AG04450 (cell line): Measurements from ENCODE around the gene SEC63. TPM values are rescaled to one million over a fixed set of nuclear protein-coding genes. Genes with fewer than 3 reads are reported as not detected.
A peak's percentile ranks its signal among the peaks of the same experiment; 100 is the strongest.
"Not testable (repeated sequence)": the region's sequence is repeated elsewhere in the genome, so short reads cannot be mapped to it uniquely, and the experiment has no call there.

Experiments
- CTCF ChIA-PET: fragments of 300-600, 350-600 bp; formaldehyde crosslinking; extraction: SDS; loops from one replicate; lab custom pipeline; 2022; ENCODE audit warnings: antibody characterized with exemption, inconsistent platforms; lab: Charles Lee
- POLR2A ChIA-PET: fragments of 350-600 bp; formaldehyde crosslinking; extraction: SDS; loops from one replicate; lab custom pipeline; 2021; ENCODE audit warnings: antibody characterized with exemption, inconsistent platforms; lab: Yijun Ruan, JAX
- DNase-seq: peaks from one replicate; pipeline ENCODE4 v3.0.0-alpha.2; 2011; ENCODE audit warnings: low read depth, low spot score
- H3K27ac ChIP-seq: one replicate; pipeline ENCODE4 v1.5.1; 2012; ENCODE audit warnings: low read depth, low read length, control low read depth
- H3K27me3 ChIP-seq: one replicate; pipeline ENCODE4 v1.6.0; 2012; ENCODE audit warnings: low read length; ENCODE audit not compliant: control insufficient read depth, insufficient read depth
- H3K4me3 ChIP-seq: 2 replicates; pipeline ENCODE4 v1.5.1; 2011; ENCODE audit warnings: mild to moderate bottlenecking, low read depth, low read length, control low read depth
- H3K9me3 ChIP-seq: 2 replicates; pipeline ENCODE4 v1.5.1; 2012; ENCODE audit warnings: low read length; ENCODE audit not compliant: control insufficient read depth, insufficient read depth
- polyA plus RNA-seq: library from polyadenylated mRNA; depleted of rRNA; stranded (reverse); fragments of >200 nt; gene quantifications from 2 replicates; pipeline ENCODE4 v1.2.3, GENCODE V29; 2011
- TF ChIP-seq, protein P1 (sequence below): IDR thresholded peaks from 2 replicates; pipeline ENCODE4 v1.5.1; 2011; ENCODE audit warnings: low read depth, low read length, control low read depth, inconsistent platforms

SEC63 gene
- polyA plus RNA-seq, 1 experiment: 90.9 TPM

- H3K27ac ChIP-seq: no peak overlapping the region
- DNase-seq: no peak
- TF ChIP-seq, protein P1, sequence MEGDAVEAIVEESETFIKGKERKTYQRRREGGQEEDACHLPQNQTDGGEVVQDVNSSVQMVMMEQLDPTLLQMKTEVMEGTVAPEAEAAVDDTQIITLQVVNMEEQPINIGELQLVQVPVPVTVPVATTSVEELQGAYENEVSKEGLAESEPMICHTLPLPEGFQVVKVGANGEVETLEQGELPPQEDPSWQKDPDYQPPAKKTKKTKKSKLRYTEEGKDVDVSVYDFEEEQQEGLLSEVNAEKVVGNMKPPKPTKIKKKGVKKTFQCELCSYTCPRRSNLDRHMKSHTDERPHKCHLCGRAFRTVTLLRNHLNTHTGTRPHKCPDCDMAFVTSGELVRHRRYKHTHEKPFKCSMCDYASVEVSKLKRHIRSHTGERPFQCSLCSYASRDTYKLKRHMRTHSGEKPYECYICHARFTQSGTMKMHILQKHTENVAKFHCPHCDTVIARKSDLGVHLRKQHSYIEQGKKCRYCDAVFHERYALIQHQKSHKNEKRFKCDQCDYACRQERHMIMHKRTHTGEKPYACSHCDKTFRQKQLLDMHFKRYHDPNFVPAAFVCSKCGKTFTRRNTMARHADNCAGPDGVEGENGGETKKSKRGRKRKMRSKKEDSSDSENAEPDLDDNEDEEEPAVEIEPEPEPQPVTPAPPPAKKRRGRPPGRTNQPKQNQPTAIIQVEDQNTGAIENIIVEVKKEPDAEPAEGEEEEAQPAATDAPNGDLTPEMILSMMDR: peak; percentile 57
- H3K27me3 ChIP-seq: peaks cover 3% of the 10 kb centered on the region
- ChIA-PET CTCF (interaction anchor here (0.6 to 2.4 kb wide), 12 partner anchors 10 to 548 kb away, joined by 3 to 16 read pairs (median 4); no protein-coding TSS in a partner anchor), POLR2A (no interaction called here)
- H3K4me3 ChIP-seq: no peak overlapping the region
- no peaks in the 10 kb centered on the region for H3K9me3 ChIP-seq
These were observed 91.3 kb downstream of the SEC63 start for GRCh38 chr6:107866606-107867301.

DNA sequence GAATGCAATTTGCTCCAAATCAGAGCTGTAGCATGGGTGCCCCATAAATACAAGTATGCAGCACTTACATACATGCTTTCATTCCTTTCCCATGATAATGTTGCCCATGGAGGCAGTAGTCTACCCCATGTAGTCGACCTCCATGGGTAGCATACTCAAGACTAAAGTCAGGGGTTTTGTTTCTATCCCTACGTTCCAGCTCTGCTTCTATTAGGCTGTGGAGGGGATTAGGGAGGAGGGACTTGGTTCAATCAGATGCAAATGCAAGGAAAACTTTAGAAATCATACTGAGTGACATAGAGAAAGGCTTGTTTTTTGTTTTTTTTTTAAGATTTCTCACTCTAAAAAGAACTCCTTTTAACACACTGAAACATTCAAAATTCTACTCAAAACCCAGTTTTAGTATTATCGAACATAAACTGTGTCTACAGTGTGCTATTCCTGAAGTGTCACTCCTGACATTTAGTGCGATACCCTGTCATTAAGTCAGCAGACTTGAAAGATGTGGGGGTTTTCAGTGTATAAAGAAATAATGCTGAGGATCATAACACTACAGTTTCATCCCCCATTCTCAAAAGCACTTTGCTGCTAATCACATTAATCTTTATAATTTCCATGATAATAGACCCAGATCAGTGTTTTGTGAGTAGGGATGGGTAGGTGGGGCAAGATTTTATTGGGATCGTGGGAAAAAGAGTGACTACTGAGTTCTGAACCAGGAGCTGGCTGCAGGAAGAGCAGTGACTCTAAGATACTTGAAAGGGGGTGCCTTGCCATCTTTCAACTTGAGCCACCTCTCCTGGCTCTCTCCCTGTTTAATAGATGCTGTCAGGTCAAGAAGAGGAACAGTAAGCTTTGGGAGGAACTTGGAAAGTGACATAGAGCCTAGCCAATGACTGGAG, 93.5 kb downstream of the SEC63 start:
- Histone ChIP-seq H3K27me3 (peaks cover 3% of the 10 kb centered on the region), H3K9me3 (no peaks in the 10 kb centered on the region), H3K4me3 (no peak overlapping the region), H3K27ac (no peak overlapping the region)
- ChIA-PET POLR2A (no interaction called here), CTCF (interaction anchor here (1.3 to 1.4 kb wide), 2 partner anchors 17 to 546 kb away, joined by 3 to 4 read pairs; no protein-coding TSS in a partner anchor)
- TF ChIP-seq, protein P1: no peak
- no peak for DNase-seq

DNA sequence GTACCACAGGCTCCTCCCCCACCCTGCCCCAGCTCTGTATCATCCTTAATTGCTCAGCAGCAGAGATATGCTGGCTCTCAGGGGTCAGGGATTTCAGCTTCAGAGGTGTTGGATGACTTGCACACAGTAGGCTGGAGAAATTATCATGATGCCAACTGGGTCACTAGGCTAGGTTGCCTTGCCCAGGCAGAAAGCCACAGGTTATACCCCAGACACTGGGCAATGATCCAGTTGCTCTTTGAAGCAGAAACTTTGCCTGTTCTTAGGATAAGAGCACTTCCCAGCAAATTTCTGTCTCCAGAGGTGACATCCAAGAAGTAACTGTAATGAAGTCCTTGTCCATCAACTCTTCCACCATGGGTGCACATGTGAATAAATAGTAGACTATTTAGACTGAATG, 95.6 kb downstream of the SEC63 start:
- TF ChIP-seq, protein P1: no peak
- no peak overlapping the region for H3K27ac ChIP-seq
- DNase-seq: no peak
- POLR2A ChIA-PET: no interaction called here
- no peaks in the 10 kb centered on the region for H3K9me3 ChIP-seq
- H3K4me3 ChIP-seq: no peak overlapping the region
- H3K27me3 ChIP-seq: peaks cover 3% of the 10 kb centered on the region
- CTCF ChIA-PET: interaction anchor here (1.8 kb wide), 1 partner anchor 15 kb away, joined by 7 read pairs; no protein-coding TSS in a partner anchor

GRCh38 chr6:107860963-107861362, 97.0 kb downstream of the SEC63 start:
- H3K27ac ChIP-seq, CTCF ChIA-PET, H3K4me3 ChIP-seq, DNase-seq, POLR2A ChIA-PET, H3K27me3 ChIP-seq, H3K9me3 ChIP-seq: not testable (repeated sequence)

- H3K4me3 ChIP-seq, POLR2A ChIA-PET, CTCF ChIA-PET, DNase-seq, H3K27ac ChIP-seq, H3K27me3 ChIP-seq, H3K9me3 ChIP-seq: not testable (repeated sequence)
These were observed 97.9 kb downstream of the SEC63 start for GRCh38 chr6:107860144-107860543.
